GM20000 (cell line): Measurements from ENCODE around the gene VSX2.

Experiments
- DNase-seq: peaks from one replicate; pipeline ENCODE4 v3.0.0; 2012; ENCODE audit warnings: low spot score
- TF ChIP-seq, protein P1 (sequence below): IDR thresholded peaks from 2 replicates; pipeline ENCODE4 v1.5.1; 2012; ENCODE audit warnings: mild to moderate bottlenecking, control low read depth; ENCODE audit errors: extremely low read depth, missing control alignments

Gene VSX2

DNA sequence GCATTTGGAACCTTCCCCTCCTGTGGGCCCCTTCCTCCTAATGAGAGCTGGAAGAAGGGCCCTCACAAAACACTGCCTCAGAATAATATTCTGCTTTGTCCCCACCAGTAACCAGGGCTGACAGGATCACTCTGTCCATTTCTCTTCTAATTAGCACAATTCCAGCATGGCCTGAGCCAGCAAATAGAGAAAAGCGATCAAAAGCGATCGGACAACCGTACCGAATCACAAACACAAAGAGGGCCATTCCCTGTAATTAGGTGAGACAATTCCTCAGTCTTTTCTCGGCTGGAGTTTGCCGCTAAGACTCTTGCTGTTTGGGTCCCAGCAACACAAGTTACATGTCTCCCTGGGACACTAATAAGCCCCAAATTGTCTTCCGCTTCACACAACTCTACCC, 35.6 kb upstream of the VSX2 start:
- DNase-seq, result no peak
- TF ChIP-seq, protein P1, sequence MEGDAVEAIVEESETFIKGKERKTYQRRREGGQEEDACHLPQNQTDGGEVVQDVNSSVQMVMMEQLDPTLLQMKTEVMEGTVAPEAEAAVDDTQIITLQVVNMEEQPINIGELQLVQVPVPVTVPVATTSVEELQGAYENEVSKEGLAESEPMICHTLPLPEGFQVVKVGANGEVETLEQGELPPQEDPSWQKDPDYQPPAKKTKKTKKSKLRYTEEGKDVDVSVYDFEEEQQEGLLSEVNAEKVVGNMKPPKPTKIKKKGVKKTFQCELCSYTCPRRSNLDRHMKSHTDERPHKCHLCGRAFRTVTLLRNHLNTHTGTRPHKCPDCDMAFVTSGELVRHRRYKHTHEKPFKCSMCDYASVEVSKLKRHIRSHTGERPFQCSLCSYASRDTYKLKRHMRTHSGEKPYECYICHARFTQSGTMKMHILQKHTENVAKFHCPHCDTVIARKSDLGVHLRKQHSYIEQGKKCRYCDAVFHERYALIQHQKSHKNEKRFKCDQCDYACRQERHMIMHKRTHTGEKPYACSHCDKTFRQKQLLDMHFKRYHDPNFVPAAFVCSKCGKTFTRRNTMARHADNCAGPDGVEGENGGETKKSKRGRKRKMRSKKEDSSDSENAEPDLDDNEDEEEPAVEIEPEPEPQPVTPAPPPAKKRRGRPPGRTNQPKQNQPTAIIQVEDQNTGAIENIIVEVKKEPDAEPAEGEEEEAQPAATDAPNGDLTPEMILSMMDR, result no peak

DNA sequence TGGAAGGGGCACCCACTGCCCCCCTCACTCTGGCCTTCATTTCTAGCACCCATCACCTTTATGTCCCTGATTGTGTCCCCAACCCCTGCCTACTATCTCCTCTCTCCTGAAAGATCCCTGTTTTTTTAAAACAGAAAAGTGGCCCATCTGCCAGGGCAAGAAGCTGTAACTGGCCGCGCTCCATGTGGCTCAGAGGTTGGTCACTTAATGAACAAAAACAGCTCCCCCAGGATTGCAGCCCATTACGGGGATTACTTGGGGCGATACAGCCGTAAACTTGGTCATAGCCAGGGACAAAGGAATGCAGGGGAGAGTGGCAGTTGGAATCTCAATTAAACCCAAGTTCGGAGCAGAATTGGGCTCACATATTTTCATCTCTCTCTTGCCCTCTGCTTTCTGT, 34.8 kb upstream of the VSX2 start:
- TF ChIP-seq, protein P1, result no peak
- DNase-seq, result no peak

DNA sequence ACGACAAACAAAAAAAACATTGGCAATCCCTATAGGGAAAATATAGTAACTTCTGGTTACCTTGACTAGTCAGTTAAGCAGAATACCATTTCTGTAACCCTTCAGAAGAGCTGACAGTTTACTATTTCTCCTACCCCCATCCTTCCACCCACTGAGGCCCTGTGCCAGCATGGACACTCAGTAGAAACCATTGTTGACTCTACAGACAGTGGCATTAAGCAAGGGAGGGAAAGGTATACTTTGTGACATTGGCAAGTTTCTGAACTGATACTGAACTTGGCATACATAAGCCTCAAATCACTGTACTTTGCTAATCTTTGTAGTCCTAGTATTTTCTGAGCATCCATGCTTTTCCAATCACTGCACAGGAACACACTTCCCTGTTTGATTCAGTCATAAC, 33.4 kb upstream of the VSX2 start:
- TF ChIP-seq, protein P1, result no peak
- no peak for DNase-seq

DNA sequence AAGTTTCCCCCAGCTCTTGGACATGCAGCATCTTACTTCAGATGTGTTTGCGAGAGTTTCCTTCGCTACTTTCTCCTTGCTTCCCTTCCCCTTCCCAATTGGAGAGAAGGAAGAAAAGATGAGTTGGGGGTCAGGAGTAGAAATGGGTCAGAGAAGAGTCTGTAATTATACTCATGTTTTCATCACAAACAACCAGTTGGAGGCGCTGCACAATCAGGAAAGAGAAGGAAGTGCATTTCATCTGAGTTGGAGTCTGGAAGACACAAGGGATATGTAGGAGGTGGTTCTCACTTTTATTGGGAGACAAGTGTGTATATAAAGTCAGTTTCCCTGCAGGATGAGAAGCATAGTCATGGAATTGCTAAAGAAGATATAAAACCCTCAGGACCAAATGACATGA, 31.3 kb upstream of the VSX2 start:
- no peak for DNase-seq
- TF ChIP-seq, protein P1, result no peak

DNA sequence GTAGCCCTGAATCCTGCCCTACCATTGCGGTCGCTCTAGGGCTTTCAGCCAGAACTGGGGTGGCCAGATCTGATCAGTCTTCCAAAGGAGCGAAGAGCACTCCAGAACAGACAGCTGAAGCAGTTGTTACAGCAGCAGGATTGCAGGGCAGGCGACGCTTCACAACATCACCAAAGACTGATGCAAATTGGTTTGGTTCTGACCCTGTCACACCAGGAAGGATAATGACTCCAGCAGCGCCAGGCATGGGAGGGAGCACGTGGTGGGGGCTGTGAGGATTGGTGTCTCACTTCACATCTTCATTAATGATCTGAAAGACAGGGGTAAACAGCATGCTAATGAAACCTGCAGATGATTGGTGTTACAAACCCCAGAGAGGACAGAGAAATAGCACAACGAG, 30.6 kb upstream of the VSX2 start:
- TF ChIP-seq, protein P1, result no peak
- no peak for DNase-seq

DNA sequence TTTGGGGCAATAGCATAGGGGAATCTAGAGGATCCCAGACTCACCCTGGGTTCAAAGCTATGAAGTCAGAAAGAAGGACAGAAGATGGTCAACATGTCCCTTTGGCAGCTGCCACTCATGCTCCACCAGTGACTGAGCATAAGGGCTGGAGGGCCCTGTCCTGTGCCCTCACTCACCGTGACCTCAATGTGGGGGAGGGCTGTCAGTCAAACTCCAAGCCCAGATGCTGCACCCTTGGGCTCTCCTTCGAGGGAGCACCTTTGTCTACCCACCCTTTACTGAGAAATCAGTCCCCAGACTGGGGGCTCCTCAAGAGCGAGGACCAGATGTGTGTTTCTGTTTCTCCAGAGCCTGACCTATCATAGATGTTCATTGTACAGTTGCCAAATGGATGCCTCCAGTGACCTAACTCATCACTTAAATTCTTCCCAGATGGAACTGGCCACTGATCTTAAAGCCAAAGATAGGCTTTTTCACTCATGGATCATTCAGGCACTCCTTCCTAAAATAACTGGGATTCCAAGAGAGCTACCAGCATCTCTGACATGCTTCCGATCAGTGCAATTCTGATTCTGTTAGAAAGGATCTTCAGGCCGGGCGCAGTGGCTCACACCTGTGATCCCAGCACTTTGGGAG, 27.2 kb upstream of the VSX2 start:
- no peak for DNase-seq
- TF ChIP-seq, protein P1, result no peak

DNA sequence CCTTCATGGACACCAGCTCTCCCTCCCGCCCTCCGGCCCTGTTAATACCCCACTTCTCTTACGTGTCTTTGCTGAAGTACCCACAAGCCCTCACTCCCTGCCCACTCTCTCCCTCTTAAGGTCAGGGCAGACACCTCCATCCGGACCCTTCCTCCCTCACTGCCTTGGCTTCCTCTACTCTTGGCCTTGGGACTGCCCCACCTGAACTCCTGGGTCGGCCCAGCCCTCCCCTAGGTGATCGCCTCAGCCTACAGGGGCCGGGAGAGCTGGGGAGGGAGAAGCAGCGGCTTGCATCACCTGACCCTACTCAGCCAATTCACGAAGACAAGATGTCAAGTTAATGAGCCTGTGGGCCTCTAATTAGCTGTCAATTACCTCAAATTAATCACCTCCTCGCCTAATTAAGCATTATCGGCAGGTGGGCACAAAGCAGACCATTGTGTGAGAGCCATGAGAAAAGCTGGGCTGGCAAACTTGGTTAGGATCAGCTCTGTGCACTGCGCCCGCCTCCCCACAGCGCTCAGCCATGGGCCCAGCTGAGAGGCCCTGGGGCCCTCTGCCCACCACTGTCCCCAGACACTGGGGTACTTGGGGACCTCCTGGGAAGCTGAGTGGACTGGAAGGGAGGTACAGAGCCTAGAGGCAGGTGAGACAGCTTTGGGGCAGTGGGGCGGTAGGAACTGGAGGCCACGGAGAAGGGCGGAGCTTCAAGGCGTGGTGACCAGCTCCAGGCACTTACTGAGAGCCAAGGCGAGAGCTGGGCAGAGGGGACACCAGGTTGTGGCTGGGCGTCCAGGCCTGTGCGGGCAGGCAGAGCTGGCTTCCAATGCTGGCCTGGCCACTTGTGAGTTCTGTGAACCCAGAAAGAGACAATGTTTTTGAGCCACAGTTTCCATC, 25.1 kb upstream of the VSX2 start:
- no peak for DNase-seq
- TF ChIP-seq, protein P1, result no peak
